Tibial nerve (tissue), 4 donors: ENCODE measurements around the gene TSHZ2. TPM values are rescaled to one million over a fixed set of nuclear protein-coding genes. Genes with fewer than 3 reads are reported as not detected.

ENCODE experiments used
- DNase-seq, 2 donors: peaks; one replicate each; pipeline ENCODE4 v3.0.0-alpha.2; 2019; ENCODE audit warnings: low spot score in 2 of 2
- H3K27ac ChIP-seq, 4 donors: fragments of 200-600 bp; sonication (generic) in 3 of 4; one replicate each; pipeline ENCODE4 v1.5.1; 2017 to 2019; ENCODE audit warnings: mild to moderate bottlenecking in 1 of 4
- H3K27me3 ChIP-seq, 2 donors: fragments of 200-600 bp; sonication (generic) in 1 of 2; one replicate each; pipeline versions ENCODE4 v1.5.1 to v1.6.0; 2017 to 2019
- H3K36me3 ChIP-seq, 3 donors: fragments of 200-600 bp; sonication (generic); one replicate each; pipeline ENCODE4 v1.5.1; 2018 to 2019
- H3K4me1 ChIP-seq, 4 donors: fragments of 200-600 bp; sonication (generic) in 3 of 4; one replicate each; pipeline ENCODE4 v1.5.1; 2017 to 2019
- H3K4me3 ChIP-seq, 4 donors: fragments of 200-600 bp; sonication (generic) in 3 of 4; one replicate each; pipeline ENCODE4 v1.5.1; 2017 to 2019; ENCODE audit warnings: mild to moderate bottlenecking in 1 of 4, moderate library complexity in 1 of 4
- H3K9me3 ChIP-seq, 4 donors: fragments of 200-600 bp; sonication (generic) in 3 of 4; one replicate each; pipeline ENCODE4 v1.5.1; 2017 to 2019
- CTCF ChIP-seq, 5 experiments: fragments of 200-600 bp in 3 of 5; fragments of 450-650 bp in 2 of 5; sonication (generic) in 3 of 5; IDR thresholded peaks; one replicate each; pipeline ENCODE4 v1.5.1; 2016 to 2019; ENCODE audit warnings: antibody characterized with exemption in 5 of 5, mild to moderate bottlenecking in 3 of 5, moderate library complexity in 2 of 5
- EP300 ChIP-seq, 2 donors: sonication (generic); formaldehyde crosslinking; IDR thresholded peaks; one replicate each; pipeline ENCODE4 v1.6.1; 2017; ENCODE audit warnings: antibody characterized with exemption in 2 of 2, mild to moderate bottlenecking in 1 of 2
- POLR2A ChIP-seq, 2 donors: fragments of 450-650 bp; IDR thresholded peaks; one replicate each; pipeline ENCODE4 v1.6.1; 2017; ENCODE audit warnings: antibody characterized with exemption in 2 of 2, mild to moderate bottlenecking in 2 of 2, moderate library complexity in 2 of 2
- WGBS, 2 donors: methylation state at CpG; one replicate each; pipeline ENCODE4 v1.1.5; 2018; 5-methylcytosine and 5-hydroxymethylcytosine counted together
- total RNA-seq, 4 donors: library from RNA; depleted of rRNA; stranded (reverse); fragments of >200 nt; gene quantifications; one replicate each; pipeline ENCODE4 v1.1.0, GENCODE V29; 2016

Gene TSHZ2
- total RNA-seq, 4 donors from 2014 or later = 20.9 to 33.7 (median 25.1) TPM

- Histone ChIP-seq H3K36me3 (no peaks in the 10 kb centered on the region), H3K4me1 (no peaks in the 10 kb centered on the region), H3K4me3 (no peak overlapping the region), H3K27me3 (no peaks in the 10 kb centered on the region), H3K9me3 (peaks cover 0 to 15% (median 0%) of the 10 kb centered on the region in 4 donors), H3K27ac (no peak overlapping the region)
- TF ChIP-seq EP300 (IDR thresholded peaks at IDR 0.05) (no peak), CTCF (IDR thresholded peaks at IDR 0.05) (no peak), POLR2A (IDR thresholded peaks at IDR 0.05) (no peak)
- no peak for DNase-seq
- 61 to 70% methylated on average over 7 of the region's 7 CpGs for WGBS, 2 donors
Measured at GRCh38 chr20:53048387-53048786, 76.2 kb downstream of the TSHZ2 start.

- H3K27me3 ChIP-seq = no peaks in the 10 kb centered on the region
- no peaks in the 10 kb centered on the region for H3K36me3 ChIP-seq
- H3K4me3 ChIP-seq = no peak overlapping the region
- H3K4me1 ChIP-seq = no peaks in the 10 kb centered on the region
- no peak overlapping the region for H3K27ac ChIP-seq
- H3K9me3 ChIP-seq = peaks cover 0 to 15% (median 0%) of the 10 kb centered on the region in 4 donors
- no peak for DNase-seq
- TF ChIP-seq CTCF (IDR thresholded peaks at IDR 0.05) (no peak), EP300 (IDR thresholded peaks at IDR 0.05) (no peak), POLR2A (IDR thresholded peaks at IDR 0.05) (no peak)
- WGBS, 2 donors = 90 to 93% methylated on average over 6 of the region's 6 CpGs
Measured at GRCh38 chr20:53050338-53050737, 78.2 kb downstream of the TSHZ2 start.

- Histone ChIP-seq H3K4me1 (no peaks in the 10 kb centered on the region), H3K4me3 (no peak overlapping the region), H3K9me3 (peaks cover 0 to 5% (median 0%) of the 10 kb centered on the region in 4 donors), H3K27ac (no peak overlapping the region), H3K27me3 (no peaks in the 10 kb centered on the region), H3K36me3 (no peaks in the 10 kb centered on the region)
- 84 to 87% methylated on average over 5 of the region's 5 CpGs for WGBS, 2 donors
- TF ChIP-seq CTCF (IDR thresholded peaks at IDR 0.05) (no peak), EP300 (IDR thresholded peaks at IDR 0.05) (no peak), POLR2A (IDR thresholded peaks at IDR 0.05) (no peak)
- DNase-seq = no peak
Measured at GRCh38 chr20:53052380-53052779, 80.2 kb downstream of the TSHZ2 start.

- WGBS, 2 donors = 73 to 84% methylated on average over 5 of the region's 5 CpGs
- no peaks in the 10 kb centered on the region for H3K9me3 ChIP-seq
- no peaks in the 10 kb centered on the region for H3K36me3 ChIP-seq
- DNase-seq = no peak
- TF ChIP-seq CTCF (IDR thresholded peaks at IDR 0.05) (no peak), EP300 (IDR thresholded peaks at IDR 0.05) (no peak)
- no peak overlapping the region for H3K27ac ChIP-seq
- no peaks in the 10 kb centered on the region for H3K4me1 ChIP-seq
- H3K4me3 ChIP-seq = no peak overlapping the region
- H3K27me3 ChIP-seq = no peaks in the 10 kb centered on the region
Measured at GRCh38 chr20:53053595-53053994, 81.4 kb downstream of the TSHZ2 start.

GRCh38 chr20:53055367-53056067, 83.4 kb downstream of the TSHZ2 start:
- Histone ChIP-seq H3K9me3 (no peaks in the 10 kb centered on the region), H3K27ac (no peak overlapping the region), H3K4me3 (no peak overlapping the region), H3K27me3 (no peaks in the 10 kb centered on the region), H3K4me1 (no peaks in the 10 kb centered on the region), H3K36me3 (no peaks in the 10 kb centered on the region)
- WGBS, 2 donors = 59 to 66% methylated on average over 1 of the region's 1 CpG
- DNase-seq = no peak
- TF ChIP-seq CTCF (IDR thresholded peaks at IDR 0.05) (no peak), POLR2A (IDR thresholded peaks at IDR 0.05) (no peak), EP300 (IDR thresholded peaks at IDR 0.05) (no peak)
